ENCODE measurements around the gene VSTM2L. TPM values are rescaled to one million over a fixed set of nuclear protein-coding genes. Genes with fewer than 3 reads are reported as not detected.

The VSTM2L gene
- total RNA-seq, 4 donors from 2014 or later: 0.78 to 1.4 TPM; not detected in 2

GRCh38 chr20:37933786-37934633 is 31.1 kb downstream of the VSTM2L start:
- H3K36me3 ChIP-seq: no peaks in the 10 kb centered on the region
- DNase-seq (ENCODE audit: low spot score in 2 of 2): no peak
- H3K27me3 ChIP-seq: peaks cover 22% of the 10 kb centered on the region
- no peak for TF ChIP-seq EP300 (IDR thresholded peaks at IDR 0.05)
- TF ChIP-seq POLR2AphosphoS5 (IDR thresholded peaks at IDR 0.05): no peak
- TF ChIP-seq CTCF (IDR thresholded peaks at IDR 0.05): no peak
- no peak for TF ChIP-seq POLR2A (IDR thresholded peaks at IDR 0.05)
- H3K9me3 ChIP-seq: no peaks in the 10 kb centered on the region
- no peaks in the 10 kb centered on the region for H3K4me1 ChIP-seq
- H3K27ac ChIP-seq: no peak overlapping the region
- 90% methylated on average over 15 of the region's 15 CpGs for WGBS
- no peak overlapping the region for H3K4me3 ChIP-seq

GRCh38 chr20:37934634-37935375 is 31.9 kb downstream of the VSTM2L start:
- no peak for TF ChIP-seq POLR2A (IDR thresholded peaks at IDR 0.05)
- no peak for TF ChIP-seq CTCF (IDR thresholded peaks at IDR 0.05)
- no peak for TF ChIP-seq EP300 (IDR thresholded peaks at IDR 0.05)
- TF ChIP-seq POLR2AphosphoS5 (IDR thresholded peaks at IDR 0.05): no peak
- 82% methylated on average over 14 of the region's 14 CpGs for WGBS
- Histone ChIP-seq H3K9me3 (no peaks in the 10 kb centered on the region), H3K4me1 (no peaks in the 10 kb centered on the region), H3K36me3 (no peaks in the 10 kb centered on the region), H3K27me3 (peaks cover 22% of the 10 kb centered on the region), H3K4me3 (no peak overlapping the region), H3K27ac (no peak overlapping the region)
- no peak for DNase-seq (ENCODE audit: low spot score in 2 of 2)

- H3K27me3 ChIP-seq: peaks cover 17% of the 10 kb centered on the region
- 41% methylated on average over 7 of the region's 7 CpGs for WGBS
Observed at GRCh38 chr20:37935435-37935834, 32.5 kb downstream of the VSTM2L start.

GRCh38 chr20:37936041-37936440 is 33.1 kb downstream of the VSTM2L start:
- Histone ChIP-seq H3K4me1 (no peaks in the 10 kb centered on the region), H3K36me3 (no peaks in the 10 kb centered on the region), H3K4me3 (no peak overlapping the region), H3K27ac (no peak overlapping the region), H3K27me3 (peaks cover 12% of the 10 kb centered on the region), H3K9me3 (no peaks in the 10 kb centered on the region)
- no peak for TF ChIP-seq CTCF (IDR thresholded peaks at IDR 0.05)
- TF ChIP-seq POLR2AphosphoS5 (IDR thresholded peaks at IDR 0.05): no peak
- no peak for TF ChIP-seq POLR2A (IDR thresholded peaks at IDR 0.05)
- no peak for TF ChIP-seq EP300 (IDR thresholded peaks at IDR 0.05)
- no peak for DNase-seq (ENCODE audit: low spot score in 2 of 2)
- 98% methylated on average over 10 of the region's 10 CpGs for WGBS

More at GRCh38 chr20:37935435-37935834, 32.5 kb downstream of the VSTM2L start:
- Histone ChIP-seq H3K36me3 (no peaks in the 10 kb centered on the region), H3K4me3 (no peak overlapping the region), H3K9me3 (no peaks in the 10 kb centered on the region), H3K4me1 (no peaks in the 10 kb centered on the region), H3K27ac (no peak overlapping the region)
- DNase-seq (ENCODE audit: low spot score in 2 of 2): no peak
- TF ChIP-seq POLR2AphosphoS5 (IDR thresholded peaks at IDR 0.05) (no peak), CTCF (IDR thresholded peaks at IDR 0.05) (no peak), POLR2A (IDR thresholded peaks at IDR 0.05) (no peak), EP300 (IDR thresholded peaks at IDR 0.05) (no peak)

GRCh38 chr20:37936451-37936850 is 33.5 kb downstream of the VSTM2L start:
- no peak overlapping the region for H3K4me3 ChIP-seq
- no peaks in the 10 kb centered on the region for H3K9me3 ChIP-seq
- H3K4me1 ChIP-seq: no peaks in the 10 kb centered on the region
- no peaks in the 10 kb centered on the region for H3K36me3 ChIP-seq
- no peak for DNase-seq (ENCODE audit: low spot score in 2 of 2)
- TF ChIP-seq POLR2AphosphoS5 (IDR thresholded peaks at IDR 0.05) (no peak), CTCF (IDR thresholded peaks at IDR 0.05) (no peak), EP300 (IDR thresholded peaks at IDR 0.05) (no peak), POLR2A (IDR thresholded peaks at IDR 0.05) (no peak)
- no peak overlapping the region for H3K27ac ChIP-seq
- 87% methylated on average over 8 of the region's 8 CpGs for WGBS
- H3K27me3 ChIP-seq: peaks cover 8% of the 10 kb centered on the region

Measured in suprapubic skin (tissue), 4 donors.